Keratinocyte (primary cell): ENCODE measurements around the gene KIF21B. TPM values are rescaled to one million over a fixed set of nuclear protein-coding genes. Genes with fewer than 3 reads are reported as not detected.

Experiments used
- DNase-seq: peaks from one replicate; pipeline ENCODE4 v3.0.0-alpha.2; 2011; ENCODE audit warnings: low read depth, missing footprints, low spot score
- FAIRE-seq: peaks from 2 replicates; lab custom pipeline; 2011; peaks lifted over from hg19 to GRCh38; lab: Jason Lieb, UNC
- H2AFZ ChIP-seq: 2 replicates; pipeline ENCODE4 v1.6.0; 2012; ENCODE audit warnings: low read length, control low read depth, inconsistent platforms; ENCODE audit not compliant: control insufficient read depth
- H3K27ac ChIP-seq: 2 replicates; pipeline ENCODE4 v1.5.1; 2011; ENCODE audit warnings: low read length; ENCODE audit not compliant: control insufficient read depth, insufficient read depth
- H3K27me3 ChIP-seq: 3 replicates; pipeline ENCODE4 v1.6.0; 2011; ENCODE audit warnings: low read length; ENCODE audit not compliant: control insufficient read depth, insufficient read depth; ENCODE audit errors: extremely low read depth
- H3K36me3 ChIP-seq, 2 experiments: 2 replicates in 1 of 2; 3 replicates in 1 of 2; pipeline ENCODE4 v1.5.1; 2011; ENCODE audit warnings: low read length in 2 of 2, mild to moderate bottlenecking in 1 of 2; ENCODE audit not compliant: control insufficient read depth in 2 of 2, insufficient read depth in 2 of 2; ENCODE audit errors: extremely low read depth in 1 of 2
- H3K4me1 ChIP-seq: 3 replicates; pipeline ENCODE4 v1.5.1; 2011; ENCODE audit warnings: low read length; ENCODE audit not compliant: control insufficient read depth, insufficient read depth; ENCODE audit errors: extremely low read depth
- H3K4me2 ChIP-seq: 3 replicates; pipeline ENCODE4 v1.6.0; 2011; ENCODE audit warnings: low read depth, low read length; ENCODE audit not compliant: control insufficient read depth, insufficient read depth; ENCODE audit errors: extremely low read depth
- H3K4me3 ChIP-seq, 3 experiments: fragments of 200-600 bp in 1 of 3; sonication (generic) in 1 of 3; 2 replicates in 2 of 3; 3 replicates in 1 of 3; pipeline ENCODE4 v1.5.1; 2011 to 2016; ENCODE audit warnings: low read length in 3 of 3, mild to moderate bottlenecking in 3 of 3, control low read depth in 2 of 3, inconsistent platforms in 1 of 3, low read depth in 1 of 3, mixed read lengths in 1 of 3, mixed run types in 1 of 3, moderate library complexity in 1 of 3; ENCODE audit not compliant: control insufficient read depth in 2 of 3, insufficient read depth in 2 of 3; ENCODE audit errors: extremely low read depth in 1 of 3
- H3K79me2 ChIP-seq: 2 replicates; pipeline ENCODE4 v1.6.0; 2012; ENCODE audit warnings: low read length; ENCODE audit not compliant: control insufficient read depth, insufficient read depth
- H3K9ac ChIP-seq: 3 replicates; pipeline ENCODE4 v1.6.0; 2011; ENCODE audit warnings: low read length; ENCODE audit not compliant: control insufficient read depth, insufficient read depth; ENCODE audit errors: extremely low read depth
- H3K9me1 ChIP-seq: 3 replicates; pipeline ENCODE4 v1.6.0; 2011; ENCODE audit warnings: low read length; ENCODE audit not compliant: control insufficient read depth, insufficient read depth; ENCODE audit errors: extremely low read depth
- H3K9me3 ChIP-seq: 2 replicates; pipeline ENCODE4 v1.5.1; 2012; ENCODE audit warnings: low read depth, low read length; ENCODE audit not compliant: control insufficient read depth
- H4K20me1 ChIP-seq: 3 replicates; pipeline ENCODE4 v1.6.0; 2011; ENCODE audit warnings: low read length; ENCODE audit not compliant: control insufficient read depth, insufficient read depth; ENCODE audit errors: extremely low read depth
- EZH2 ChIP-seq: IDR thresholded peaks from one replicate; pipeline ENCODE4 v1.6.1; 2012; ENCODE audit warnings: inconsistent platforms, mild to moderate bottlenecking, low read length, moderate library complexity
- dilution Hi-C: fragments of 300-500 bp; cut with MboI; formaldehyde crosslinking; loops from one replicate; pipeline ENCODE4 v1.7.0; 2020; ENCODE audit warnings: low sequenced_read_pairs; ENCODE audit not compliant: extremely low pct_ligation_motif_present
- polyA plus RNA-seq, 5 experiments: library from polyadenylated mRNA; depleted of rRNA in 3 of 5; stranded (reverse) in 3 of 5; stranded (forward) in 1 of 5; unstranded in 1 of 5; fragments of >200 nt; gene quantifications; 1 replicate in 1 of 5; 2 replicates in 3 of 5; 3 replicates in 1 of 5; pipeline versions ENCODE4 v1.2.1 to v1.2.3, GENCODE V29; 2011 to 2012; ENCODE audit warnings: missing spikeins in 2 of 5, low read depth in 1 of 5, low replicate concordance in 1 of 5
- TF ChIP-seq, protein P1 (sequence below), 3 experiments: IDR thresholded peaks in 1 of 3; conservative IDR thresholded peaks in 1 of 3; optimal IDR thresholded peaks in 1 of 3; 2 replicates in 2 of 3; 3 replicates in 1 of 3; pipeline versions ENCODE3 to v1.5.1; 2011; ENCODE audit warnings: low read length in 3 of 3, mild to moderate bottlenecking in 3 of 3, moderate library complexity in 2 of 3, control low read depth in 1 of 3, inconsistent platforms in 1 of 3; ENCODE audit not compliant: insufficient read depth in 2 of 3; ENCODE audit errors: extremely low read depth in 1 of 3

Gene KIF21B
- polyA plus RNA-seq, 1 donor (not counting 4 experiments of a cell fraction or from before 2014, with no cell fraction given), result 0.17 TPM

DNA sequence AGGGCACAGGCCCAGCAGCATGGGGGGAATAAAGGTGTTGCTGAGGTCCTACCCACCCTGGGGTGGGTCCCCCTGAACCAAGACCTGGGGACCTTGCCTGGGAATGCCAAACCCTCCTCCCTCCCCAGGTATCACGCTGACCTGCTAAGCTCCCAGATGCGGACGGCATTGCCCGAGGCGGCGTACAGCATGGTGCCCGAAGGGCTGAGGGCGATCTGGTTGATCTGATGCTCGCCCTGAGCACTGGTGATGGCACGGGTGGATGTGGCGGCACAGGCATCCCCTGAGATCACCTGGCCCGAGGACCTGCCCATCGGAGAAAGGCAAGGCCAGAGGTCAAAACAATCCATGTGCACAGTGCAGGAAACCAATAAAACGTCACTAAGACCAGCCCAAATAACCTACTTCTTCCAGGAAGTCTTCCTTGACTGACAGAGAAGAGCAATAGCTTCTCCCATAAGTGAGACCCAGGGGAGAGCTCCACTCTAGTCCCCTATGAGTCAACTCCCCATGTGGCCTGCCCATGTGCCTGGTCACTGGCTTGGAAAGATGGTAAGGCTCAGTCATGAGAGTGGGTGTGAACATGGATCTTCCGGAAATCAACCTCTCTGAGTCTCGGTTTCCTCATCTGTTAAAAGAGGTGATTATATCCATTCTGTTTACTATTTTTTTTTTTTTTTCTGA is 46.3 kb downstream of the KIF21B start:
- Histone ChIP-seq H3K9me1 (no peaks in the 10 kb centered on the region), H3K4me2 (no peak overlapping the region), H3K9me3 (no peaks in the 10 kb centered on the region), H3K27ac (no peak overlapping the region), H3K79me2 (no peaks in the 10 kb centered on the region), H3K27me3 (no peaks in the 10 kb centered on the region), H3K36me3 (no peaks in the 10 kb centered on the region), H3K9ac (no peak overlapping the region), H2AFZ (no peak overlapping the region), H3K4me1 (no peaks in the 10 kb centered on the region), H4K20me1 (no peaks in the 10 kb centered on the region), H3K4me3 (no peak overlapping the region)
- no peak for DNase-seq
- dilution Hi-C loops, result no loop called here
- TF ChIP-seq, protein P1, sequence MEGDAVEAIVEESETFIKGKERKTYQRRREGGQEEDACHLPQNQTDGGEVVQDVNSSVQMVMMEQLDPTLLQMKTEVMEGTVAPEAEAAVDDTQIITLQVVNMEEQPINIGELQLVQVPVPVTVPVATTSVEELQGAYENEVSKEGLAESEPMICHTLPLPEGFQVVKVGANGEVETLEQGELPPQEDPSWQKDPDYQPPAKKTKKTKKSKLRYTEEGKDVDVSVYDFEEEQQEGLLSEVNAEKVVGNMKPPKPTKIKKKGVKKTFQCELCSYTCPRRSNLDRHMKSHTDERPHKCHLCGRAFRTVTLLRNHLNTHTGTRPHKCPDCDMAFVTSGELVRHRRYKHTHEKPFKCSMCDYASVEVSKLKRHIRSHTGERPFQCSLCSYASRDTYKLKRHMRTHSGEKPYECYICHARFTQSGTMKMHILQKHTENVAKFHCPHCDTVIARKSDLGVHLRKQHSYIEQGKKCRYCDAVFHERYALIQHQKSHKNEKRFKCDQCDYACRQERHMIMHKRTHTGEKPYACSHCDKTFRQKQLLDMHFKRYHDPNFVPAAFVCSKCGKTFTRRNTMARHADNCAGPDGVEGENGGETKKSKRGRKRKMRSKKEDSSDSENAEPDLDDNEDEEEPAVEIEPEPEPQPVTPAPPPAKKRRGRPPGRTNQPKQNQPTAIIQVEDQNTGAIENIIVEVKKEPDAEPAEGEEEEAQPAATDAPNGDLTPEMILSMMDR (optimal IDR thresholded peaks at IDR 0.05 in 1 of 3, IDR thresholded peaks at IDR 0.05 in 1 of 3, conservative IDR thresholded peaks at IDR 0.05 in 1 of 3; ENCODE audit: extremely low read depth in 1 of 3, insufficient read depth in 2 of 3, low read length in 3 of 3), result no peak
- TF ChIP-seq EZH2, result no peak
- no peak for FAIRE-seq

DNA sequence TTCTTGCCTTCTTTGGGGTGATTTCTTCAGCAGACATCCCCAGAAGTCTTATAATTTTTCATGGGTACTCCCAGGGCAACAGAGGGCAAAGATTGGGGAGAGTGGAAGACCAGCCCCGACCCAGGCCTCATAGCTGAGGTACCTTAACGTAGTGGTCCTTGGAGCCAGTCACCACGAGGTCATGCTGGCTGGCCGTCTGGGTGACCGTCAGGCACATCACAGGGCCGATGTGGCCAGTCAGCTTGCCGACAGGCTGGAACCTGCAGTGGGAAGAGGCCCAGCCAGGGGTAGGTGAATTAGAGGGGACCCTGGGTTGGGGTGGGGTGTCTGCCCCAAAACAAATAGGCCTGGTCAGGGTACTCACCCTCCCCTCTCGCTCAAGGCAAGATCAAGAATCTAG is 46.9 kb downstream of the KIF21B start:
- no peak for DNase-seq
- Histone ChIP-seq H3K9me1 (no peaks in the 10 kb centered on the region), H3K36me3 (no peaks in the 10 kb centered on the region), H2AFZ (no peak overlapping the region), H3K27ac (no peak overlapping the region), H3K9me3 (no peaks in the 10 kb centered on the region), H3K27me3 (no peaks in the 10 kb centered on the region), H3K4me1 (no peaks in the 10 kb centered on the region), H3K4me3 (no peak overlapping the region), H4K20me1 (no peaks in the 10 kb centered on the region), H3K79me2 (no peaks in the 10 kb centered on the region), H3K9ac (no peak overlapping the region), H3K4me2 (no peak overlapping the region)
- TF ChIP-seq, protein P1 (optimal IDR thresholded peaks at IDR 0.05 in 1 of 3, IDR thresholded peaks at IDR 0.05 in 1 of 3, conservative IDR thresholded peaks at IDR 0.05 in 1 of 3; ENCODE audit: extremely low read depth in 1 of 3, insufficient read depth in 2 of 3, low read length in 3 of 3), result no peak
- TF ChIP-seq EZH2, result no peak
- dilution Hi-C loops, result no loop called here
- no peak for FAIRE-seq
